ENCODE results near the gene DGKE.

DNA sequence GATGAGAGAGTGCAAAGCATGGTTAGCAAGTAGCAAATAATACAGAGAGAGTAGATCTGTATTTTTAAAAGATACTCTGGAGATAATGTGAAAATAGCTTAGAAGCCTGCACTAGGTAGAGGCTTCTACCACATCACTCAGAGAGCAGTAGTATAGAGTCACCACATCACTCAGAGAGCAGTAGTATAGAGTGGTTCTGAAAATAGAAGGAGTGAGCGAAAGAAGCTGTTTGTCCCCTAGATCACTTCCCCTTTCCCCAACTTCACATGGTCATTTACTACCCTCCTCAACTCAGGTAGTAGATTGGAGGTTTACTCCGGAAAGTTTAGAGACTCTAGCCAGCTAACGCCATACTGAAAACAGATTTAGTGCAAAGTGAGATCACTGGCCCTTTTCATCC, 17.1 kb downstream of the DGKE start:
- no peak for TF ChIP-seq POLR2A (IDR thresholded peaks at IDR 0.05; ENCODE audit: insufficient read depth in 1 of 2, low read depth in 2 of 2, low read length in 2 of 2)
- no peak for TF ChIP-seq FOXK2 (IDR thresholded peaks at IDR 0.05)
- no peak for TF ChIP-seq BCL6 (CRISPR knock-in tag; IDR thresholded peaks at IDR 0.05)
- TF ChIP-seq ATAD3A (CRISPR knock-in tag; IDR thresholded peaks at IDR 0.05): no peak
- TF ChIP-seq EZH2 (conservative IDR thresholded peaks at IDR 0.05; ENCODE audit: low read depth, low read length): no peak
- no peak for TF ChIP-seq ZIK1 (CRISPR knock-in tag; IDR thresholded peaks at IDR 0.05; ENCODE audit: borderline replicate concordance, low read depth)
- no peak for TF ChIP-seq CTCF (CRISPR knock-in tag; IDR thresholded peaks at IDR 0.05)
- no peak for TF ChIP-seq TRAFD1 (CRISPR knock-in tag; IDR thresholded peaks at IDR 0.05; ENCODE audit: borderline replicate concordance)
- no peak for TF ChIP-seq SRF (IDR thresholded peaks at IDR 0.05; ENCODE audit: low read depth, low read length)
- no peak for TF ChIP-seq USF2 (IDR thresholded peaks at IDR 0.05; ENCODE audit: low read depth, low read length)
- no peak for TF ChIP-seq USF2 (CRISPR knock-in tag; IDR thresholded peaks at IDR 0.05; ENCODE audit: borderline replicate concordance)
- no peak for TF ChIP-seq KLF12 (CRISPR knock-in tag; IDR thresholded peaks at IDR 0.05; ENCODE audit: borderline replicate concordance)
- no peak for TF ChIP-seq ZNF10 (CRISPR knock-in tag; IDR thresholded peaks at IDR 0.05; ENCODE audit: borderline replicate concordance, low read depth)
- no peak for TF ChIP-seq ZNF180 (CRISPR knock-in tag; IDR thresholded peaks at IDR 0.05; ENCODE audit: borderline replicate concordance, low read depth)

Measured in HepG2 (cell line).